ENCODE measurements around the gene PROZ.

- no peak for TF ChIP-seq CTCF (IDR thresholded peaks at IDR 0.05)
- TF ChIP-seq POLR2A (IDR thresholded peaks at IDR 0.05): no peak
- no peak for TF ChIP-seq POLR2AphosphoS5 (IDR thresholded peaks at IDR 0.05)
These were observed 1.1 kb upstream of the PROZ start for GRCh38 chr13:113157206-113157928.
